HUDEP-2 (cell line): ENCODE measurements around the gene RPL13A.

Experiments used
- DNase-seq, 76 experiments: peaks; one replicate each; lab custom pipeline; 2025; ENCODE audit not compliant: unreplicated experiment in 76 of 76; lab: John Stamatoyannopoulos, UW

RPL13A gene

DNA sequence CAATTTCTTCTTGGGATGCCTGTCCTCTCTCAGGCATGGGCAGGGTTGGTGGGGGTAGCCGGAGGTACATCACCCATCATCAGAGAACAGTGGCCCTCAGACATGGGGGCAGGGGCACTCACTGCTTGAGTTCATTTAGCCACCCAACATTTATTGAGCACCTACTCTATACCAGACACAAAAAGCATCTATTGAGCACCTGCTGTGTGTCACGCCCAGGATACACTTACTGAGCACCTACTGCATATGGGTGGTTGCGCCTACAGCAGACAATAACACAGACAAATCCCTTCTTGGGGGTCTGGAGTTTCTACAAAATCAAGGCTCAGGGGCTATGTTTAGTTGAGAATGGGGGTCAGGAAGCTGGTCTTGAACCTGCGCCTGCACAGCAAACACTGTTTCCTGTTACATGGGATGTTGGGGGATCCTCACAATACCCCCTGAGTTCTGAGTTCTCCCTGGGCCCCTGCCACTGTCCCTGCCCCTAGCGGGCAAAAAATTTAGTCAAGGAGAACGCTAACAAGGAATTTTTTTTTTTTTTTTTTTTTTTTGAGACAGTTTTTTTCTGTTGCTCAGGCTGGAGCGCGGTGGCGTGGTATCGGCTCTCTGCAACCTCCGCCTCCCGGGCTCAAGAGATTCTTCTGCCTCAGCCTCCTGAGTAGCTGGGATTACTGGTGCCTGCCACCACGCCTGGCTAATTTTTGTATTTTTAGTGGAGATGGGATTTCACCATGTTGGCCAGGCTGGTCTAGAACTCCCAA is 52.0 kb downstream of the RPL13A start:
- DNase-seq = no peak
